NCI-H187 treated with DMSO at 0.1 percent for 48 hours (cell line): Measurements from ENCODE around the gene CD79A.

Experiments used
- DNase-seq: peaks from one replicate; lab custom pipeline; 2025; lab: John Stamatoyannopoulos, UW

Gene CD79A

DNA sequence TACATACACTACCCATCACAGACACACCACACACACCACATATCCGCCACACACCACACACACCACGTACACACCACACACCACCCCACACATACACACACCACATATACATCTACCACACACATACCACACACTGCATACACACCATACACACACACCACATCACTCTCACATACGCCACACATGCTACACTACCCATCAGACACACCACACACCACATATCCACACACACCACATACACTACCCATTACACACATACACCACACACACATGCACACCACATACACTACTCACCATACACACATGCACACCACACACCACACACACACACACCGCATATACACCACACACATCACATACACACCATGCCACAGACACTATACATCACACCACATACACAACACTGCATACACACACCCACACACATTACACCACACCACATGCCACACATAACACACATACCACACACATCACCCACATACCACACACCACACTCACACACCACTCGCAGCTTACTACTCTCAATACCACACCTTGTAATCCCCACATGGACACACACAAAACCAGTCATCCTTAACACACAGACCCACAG is 41.7 kb downstream of the CD79A start:
- DNase-seq: no peak

DNA sequence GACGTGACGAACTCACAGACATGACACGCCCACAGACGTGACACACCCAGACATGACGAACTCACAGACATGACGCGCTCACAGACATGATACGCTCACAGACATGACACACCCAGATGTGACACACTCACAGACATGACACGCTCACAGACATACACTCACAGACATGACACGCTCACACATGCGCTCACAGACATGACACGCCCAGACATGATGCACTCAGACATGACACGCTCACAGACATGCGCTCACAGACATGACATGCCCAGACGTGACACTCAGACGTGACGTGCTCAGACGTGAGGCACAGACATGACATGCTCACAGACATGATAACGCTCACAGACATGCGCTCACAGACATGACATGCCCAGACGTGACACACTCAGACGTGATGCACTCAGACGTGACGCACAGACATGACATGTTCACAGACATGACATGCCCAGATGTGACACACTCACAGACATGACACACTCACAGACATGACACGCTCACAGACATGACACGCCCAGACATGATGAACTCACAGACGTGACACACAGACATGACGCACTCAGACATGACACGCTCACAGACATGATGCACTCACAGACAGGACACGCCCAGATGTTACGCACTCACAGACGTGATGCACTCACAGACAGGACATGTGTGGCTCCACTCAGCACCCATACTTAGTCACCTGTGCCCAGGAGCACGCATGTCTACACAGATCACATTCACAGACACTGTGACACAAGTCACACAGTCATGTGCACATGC is 43.1 kb downstream of the CD79A start:
- no peak for DNase-seq

DNA sequence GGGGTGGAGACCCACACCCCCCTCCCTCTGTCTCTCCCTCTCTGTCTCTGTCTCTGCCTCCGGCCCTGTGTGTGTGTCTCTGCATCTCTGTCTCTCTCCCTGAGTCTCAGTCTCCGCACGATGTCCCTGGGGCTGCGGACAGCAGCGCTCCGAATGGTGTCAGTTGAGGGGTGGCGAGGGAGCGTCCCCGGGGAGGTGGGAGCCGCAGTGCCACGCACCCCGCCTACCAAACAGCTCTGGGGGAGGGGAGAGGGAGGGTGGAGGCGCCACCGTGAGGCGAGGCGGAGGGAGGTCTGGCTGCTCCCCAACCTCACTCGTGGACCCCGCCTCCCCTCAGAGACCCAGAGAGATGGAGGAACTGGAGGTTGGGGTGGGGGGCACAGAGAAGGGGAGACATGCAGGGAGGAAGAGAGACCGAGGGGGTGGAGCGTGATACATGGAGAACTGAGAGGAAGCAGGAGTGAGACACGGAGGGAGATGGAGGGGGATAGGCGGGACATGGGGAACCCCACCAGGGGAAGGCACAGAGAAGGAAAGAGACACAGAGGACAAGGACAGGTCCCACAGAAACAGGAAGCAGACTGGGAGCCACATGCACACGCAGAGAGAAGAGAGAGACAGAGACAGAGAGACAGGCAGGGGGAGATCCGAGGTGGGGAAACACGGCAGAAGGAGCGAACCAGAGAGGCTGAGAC is 44.0 kb downstream of the CD79A start:
- DNase-seq: no peak

DNA sequence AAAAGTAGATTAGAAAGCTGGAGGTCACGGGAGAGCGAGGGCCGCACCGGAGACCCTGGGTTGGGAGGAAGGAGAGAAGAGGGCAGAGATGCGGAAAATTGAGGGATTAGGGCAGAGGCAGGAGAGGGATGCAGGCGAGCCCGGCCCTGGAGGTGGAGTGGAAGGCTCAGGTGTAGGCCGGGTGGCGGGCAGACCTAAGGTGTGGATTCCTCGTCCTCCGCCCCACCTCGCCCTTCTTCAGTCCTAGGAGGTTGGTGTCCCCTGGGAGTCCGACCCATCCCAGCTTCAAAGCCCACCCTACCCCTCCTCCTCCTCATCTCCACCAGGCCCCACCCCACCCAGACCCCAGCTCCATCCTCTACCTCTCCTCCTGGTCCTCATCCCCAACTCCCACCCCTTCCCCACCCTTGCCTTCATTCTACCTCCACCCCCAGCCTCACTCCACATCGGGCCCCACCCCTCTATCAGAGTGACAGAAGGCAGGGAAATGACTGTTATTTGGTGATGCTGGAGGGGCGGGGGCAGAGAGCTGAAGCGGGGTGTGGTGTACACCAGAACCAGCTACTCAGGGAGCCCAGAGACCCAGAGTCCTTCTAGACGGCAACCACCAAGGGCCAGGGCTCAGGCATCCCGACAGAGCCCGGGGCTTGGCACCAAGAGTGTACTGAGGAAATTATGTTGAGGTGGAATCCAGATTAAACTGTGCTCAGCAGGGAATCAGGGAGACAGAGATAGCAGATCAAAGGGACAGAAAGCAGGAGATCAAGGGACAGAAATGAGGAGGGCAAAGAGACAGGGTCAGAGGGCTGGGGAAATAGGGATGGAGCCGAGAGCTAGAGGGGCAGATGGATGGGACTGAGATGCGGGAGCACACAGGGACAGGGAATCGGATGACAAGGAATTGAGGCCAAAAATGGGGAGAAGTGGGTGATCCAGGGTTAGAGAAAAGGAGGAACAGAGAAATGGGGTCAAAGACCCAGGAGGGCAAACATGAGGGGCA is 44.8 kb downstream of the CD79A start:
- no peak for DNase-seq

DNA sequence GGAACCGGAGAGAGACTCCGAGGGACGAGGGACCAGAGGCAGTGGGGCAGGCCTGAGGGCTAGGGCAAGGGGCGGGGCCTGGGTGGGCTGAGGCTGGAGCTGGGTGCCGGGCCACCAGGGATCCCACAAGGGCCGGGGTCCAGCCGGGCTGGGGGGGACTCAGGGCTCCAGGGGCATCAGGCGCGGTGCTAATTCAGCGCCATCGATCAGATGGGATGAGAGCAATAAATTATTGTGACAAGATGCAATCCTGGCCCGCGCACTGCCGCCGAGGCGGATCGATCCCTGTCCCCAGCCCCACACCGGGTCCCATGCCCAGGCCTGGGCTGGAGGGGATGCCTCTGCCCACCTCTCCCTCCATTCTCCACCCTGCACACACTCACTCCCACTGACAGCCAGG is 45.5 kb downstream of the CD79A start:
- DNase-seq: no peak

DNA sequence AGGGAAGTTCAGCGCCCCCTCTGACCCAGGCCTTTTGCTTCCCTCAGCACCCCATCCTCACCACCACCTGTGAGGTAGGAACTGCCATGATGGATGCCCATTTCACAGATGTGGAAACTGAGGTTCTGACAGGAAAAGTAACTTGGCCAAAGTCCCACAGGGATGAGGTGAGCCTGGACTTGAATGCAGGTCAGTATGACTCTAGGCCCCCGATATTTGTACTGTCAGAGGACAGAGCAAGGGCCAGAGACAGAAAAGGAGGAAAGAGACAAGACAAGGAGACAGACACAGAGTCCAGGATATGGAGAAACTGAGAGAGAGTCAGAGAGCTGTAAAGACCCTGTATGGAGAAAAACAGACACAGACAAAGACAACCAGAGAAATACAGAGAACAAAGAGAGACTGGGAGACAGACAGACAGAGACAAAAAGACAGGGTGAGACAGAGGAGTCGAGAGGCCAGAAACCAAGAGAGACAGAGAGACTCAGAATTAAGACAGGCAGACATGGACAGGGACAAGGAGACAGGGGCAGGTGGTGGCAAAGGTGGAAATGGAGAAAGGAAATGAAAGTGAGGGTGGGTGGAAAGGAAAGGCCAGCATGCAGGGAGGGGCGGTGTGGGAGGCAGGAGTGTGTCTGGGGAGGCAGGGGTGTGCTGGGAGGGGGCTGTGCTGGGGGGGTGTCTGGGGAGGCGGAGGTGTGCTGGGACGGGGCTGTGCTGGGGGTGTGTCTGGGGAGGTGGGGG is 46.1 kb downstream of the CD79A start:
- DNase-seq: no peak

DNA sequence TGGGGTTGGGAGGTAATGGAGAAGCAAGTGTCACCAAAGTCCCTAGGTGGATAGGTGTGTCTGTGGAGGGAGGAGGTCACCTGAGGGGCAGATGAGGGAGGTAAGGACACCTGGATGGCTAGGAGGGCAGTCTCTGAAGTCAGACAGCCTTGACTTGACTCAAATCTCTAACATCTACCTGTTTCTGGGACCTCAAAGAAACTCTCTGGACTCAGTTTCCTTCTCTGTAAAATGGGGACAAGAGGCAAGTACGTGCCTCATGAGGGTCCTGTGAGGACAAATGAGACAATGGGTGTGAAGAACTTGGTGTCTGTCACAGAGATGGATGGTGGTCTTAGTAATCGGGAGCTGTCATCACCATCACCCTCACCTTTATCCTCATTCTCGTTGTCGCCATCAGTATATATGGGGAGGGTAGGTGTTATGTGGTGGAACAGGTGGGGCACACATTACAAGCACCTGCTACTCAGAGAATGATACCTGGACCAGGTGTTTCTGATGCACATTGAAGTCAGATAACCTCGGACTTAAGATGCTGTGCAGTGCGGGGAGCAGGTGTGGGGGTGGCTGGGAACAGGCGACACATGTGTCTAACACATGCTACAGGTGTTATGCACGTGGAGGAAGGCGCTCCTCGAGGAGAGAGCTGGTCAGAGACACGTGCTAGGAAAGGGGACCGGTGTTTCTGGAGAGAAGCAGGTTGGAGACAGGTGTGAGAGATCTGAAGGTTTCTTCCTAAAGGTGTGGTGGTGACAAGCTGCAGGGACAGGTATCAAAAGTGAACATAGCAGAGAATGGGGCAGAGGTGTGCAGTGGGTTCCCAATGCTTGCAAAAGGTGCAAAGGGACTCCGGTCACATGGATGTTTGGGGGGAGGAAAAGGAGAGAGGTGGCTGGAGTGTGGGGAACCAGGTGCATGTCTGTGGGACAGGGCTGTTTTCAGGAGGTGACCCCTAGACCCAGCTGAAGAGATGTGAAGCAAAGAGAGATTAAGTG is 47.4 kb downstream of the CD79A start:
- DNase-seq: no peak

DNA sequence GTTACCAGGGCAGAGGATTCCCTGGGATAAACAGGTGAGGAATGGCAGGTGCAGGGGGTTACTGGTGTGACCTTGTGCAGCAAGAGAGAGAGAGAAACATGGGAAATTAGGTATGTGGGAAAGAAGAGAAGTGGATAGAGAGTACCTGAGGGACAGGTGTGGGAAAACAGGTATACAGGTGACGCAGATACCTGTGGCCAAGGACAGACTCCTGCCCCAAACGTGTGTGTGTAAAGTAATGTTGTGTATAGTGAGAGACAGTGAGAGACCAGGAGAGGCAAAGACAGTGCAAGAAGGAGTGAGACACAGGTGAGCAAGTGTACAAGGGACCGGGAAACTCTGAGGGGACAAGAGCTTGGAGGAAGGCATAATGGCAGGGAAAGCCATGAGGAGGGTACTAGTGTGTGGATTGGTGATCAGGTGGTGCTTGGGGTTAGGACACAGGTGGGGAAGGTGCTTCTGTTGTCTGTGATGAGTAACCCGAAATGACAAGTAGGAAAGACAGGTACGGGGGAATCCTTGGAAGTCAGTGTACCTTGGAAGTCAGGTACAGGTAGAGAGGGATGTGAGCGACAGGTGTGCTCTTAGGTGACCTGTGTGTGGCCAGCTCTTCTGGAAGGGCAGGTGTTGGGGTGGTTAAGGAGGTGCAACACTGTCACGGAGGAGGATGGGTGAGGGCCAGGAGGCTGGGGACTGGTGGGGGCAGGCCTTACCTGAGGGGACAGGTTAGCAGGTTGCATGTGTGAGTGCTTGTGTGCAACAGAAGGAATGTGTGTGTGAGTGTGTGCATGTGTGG is 48.3 kb downstream of the CD79A start:
- no peak for DNase-seq

DNA sequence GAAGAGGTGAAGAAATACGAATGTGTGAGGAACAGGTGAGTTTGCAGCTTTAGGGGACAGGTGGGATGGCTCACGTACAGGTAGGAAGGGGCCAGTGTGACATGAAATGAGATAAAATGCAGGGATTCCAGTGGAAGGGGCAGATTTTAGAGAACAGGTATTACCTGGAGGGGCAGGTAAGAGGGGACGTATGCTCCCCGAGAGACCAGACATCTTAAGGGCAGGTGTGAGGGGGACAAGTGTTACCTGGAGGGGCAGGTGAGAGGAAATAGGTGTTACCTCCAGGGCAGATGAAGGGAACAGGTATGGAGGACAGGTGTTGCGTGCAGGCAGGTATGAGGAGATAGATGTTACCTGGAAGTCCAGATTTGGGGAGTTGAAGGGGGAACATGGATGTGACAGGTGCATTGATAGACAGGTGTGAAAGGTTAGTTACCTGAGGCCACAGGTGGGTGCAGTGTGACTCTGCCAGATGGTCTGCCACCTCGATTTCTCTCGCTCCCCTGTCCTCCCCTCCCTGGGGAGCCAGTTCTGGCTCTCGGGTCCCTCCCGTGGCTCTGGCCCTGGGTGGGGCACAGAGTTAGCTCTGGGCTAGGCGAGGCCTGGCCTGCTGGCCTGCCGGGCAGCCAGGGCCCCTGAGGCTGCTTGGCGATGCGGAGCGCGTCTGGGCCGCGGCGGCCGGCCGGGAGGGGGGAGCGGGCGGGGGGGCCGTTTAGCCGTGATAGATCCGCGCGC is 49.1 kb downstream of the CD79A start:
- DNase-seq: no peak

DNA sequence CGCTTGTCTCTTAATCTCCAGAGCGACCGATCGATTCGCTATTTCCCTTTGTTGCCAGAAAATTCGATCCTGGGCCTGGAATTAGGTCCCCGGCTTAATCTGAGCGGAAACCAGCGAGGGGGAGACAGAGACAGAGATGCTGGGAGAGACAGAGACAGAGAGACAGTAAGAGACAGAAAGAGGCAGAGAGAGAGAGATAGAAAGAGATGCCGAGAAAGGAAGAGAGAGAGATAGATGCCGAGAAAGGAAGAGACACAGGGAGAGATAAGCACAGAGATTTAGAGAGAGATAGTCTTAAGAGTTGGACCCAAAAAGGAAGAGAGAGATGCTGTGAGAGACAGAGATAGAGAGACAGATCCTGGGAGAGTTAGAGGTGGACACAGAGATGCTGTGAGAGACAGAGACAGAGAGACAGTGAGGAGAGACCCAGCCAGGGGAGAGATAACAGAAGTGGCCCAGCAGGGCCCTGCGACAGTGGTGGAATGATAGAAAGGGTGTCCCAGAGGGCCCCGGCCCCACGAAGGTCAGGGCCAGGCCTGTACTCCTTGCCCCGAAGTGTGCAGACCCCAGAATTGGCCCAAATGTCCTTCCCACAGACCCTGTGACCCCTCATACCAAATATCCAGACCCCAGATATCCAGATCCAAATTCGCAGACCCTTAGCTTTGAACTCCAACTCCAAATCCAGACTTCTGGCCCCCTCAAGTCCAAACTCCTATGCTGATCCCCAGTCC is 49.9 kb downstream of the CD79A start:
- no peak for DNase-seq

DNA sequence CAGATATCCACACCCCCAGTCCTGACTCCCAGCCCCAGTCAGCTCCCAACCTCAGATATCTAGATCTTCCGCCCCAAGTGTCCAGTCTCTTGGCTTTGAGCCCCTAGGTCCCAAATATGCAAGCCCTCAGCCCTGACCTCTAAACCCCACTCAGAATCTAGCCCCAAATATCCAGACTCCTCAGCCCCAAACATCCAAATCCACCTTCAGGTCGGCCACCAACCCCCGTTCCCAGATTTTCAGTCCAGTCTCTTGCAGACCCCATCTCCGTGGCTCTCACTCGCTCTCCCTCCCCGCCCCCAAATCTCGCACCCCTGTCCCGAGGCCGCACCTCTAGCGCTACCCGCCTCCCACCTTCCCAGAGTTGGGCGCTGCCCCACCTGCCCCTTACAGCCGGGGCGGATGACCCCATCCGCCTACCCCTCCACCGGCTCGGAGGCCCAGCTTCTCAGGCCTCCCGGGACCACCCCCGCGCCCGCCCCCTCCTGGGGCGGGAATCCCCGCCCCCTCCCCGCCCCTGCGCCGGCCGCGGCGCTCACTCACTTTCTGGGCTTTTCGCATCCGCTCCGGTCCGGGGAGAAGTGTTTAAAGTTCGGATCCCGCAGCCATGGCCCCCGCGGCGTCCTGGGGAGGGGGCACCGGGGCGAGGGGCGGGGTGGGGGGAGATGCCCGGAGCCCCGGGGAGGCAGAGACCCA is 50.6 kb downstream of the CD79A start:
- DNase-seq: no peak

DNA sequence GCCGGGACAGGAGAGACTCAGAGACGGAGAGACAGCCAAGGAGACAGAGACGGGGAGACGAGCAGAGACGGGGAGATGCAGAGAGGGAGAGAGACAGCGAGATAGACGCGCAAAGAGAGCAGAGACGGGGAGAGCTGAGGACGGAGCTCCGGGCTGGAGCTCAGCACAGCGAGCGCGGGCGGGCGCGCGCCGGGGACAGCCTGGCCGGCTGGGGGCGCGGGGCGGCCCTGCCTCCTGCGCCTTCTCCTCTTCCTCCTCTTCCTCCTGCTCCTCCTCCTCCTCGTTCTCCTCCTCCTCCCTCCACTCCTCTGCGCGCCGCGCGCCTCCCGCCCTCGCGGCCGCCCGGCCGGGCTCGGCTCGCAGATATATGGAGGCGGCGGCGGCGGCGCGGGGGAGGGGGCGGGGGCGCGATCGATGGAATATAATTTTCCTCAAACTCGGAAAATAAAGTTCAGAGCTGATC is 51.2 kb downstream of the CD79A start, which contains the start of gene ERFL:
Gene ERFL (minus strand): TSS at position 229 of the 463 bp plus-strand sequence. CDS start 15,530 bp downstream, outside the sequence.
- DNase-seq: no peak

DNA sequence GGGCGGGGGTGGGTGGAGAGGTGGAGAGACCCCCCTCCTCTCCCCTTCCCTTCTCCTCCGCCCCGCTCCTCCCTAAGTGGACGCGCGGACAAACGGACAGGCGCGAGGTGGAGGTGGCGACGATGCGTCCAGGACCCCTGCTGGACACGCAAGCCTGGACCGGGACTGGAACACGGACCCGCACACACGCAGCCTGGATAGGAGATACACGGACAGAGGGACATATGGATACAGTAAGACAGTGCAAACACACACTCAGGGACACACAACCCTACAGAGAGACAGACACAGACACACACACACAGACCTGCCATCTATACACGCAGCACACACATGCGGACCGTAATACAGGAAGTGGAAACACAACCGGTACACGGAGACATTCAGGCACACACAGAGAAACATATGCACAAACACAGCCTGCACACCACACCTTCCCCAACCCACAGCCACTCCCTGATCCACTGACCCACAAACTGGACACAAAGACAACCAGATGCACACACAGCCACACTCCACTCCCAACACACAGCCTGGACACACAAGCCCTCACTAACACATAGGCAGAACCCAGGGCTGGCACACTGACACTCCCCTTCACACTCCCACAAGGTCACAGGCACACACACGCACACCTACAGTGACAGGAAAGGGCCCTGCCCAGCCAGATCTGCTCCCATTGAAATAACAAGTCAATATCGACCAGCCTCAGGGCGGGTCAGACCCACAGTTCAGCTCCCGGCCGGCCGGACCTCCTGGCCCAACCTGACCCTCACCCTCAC is 51.9 kb downstream of the CD79A start:
- DNase-seq: no peak

DNA sequence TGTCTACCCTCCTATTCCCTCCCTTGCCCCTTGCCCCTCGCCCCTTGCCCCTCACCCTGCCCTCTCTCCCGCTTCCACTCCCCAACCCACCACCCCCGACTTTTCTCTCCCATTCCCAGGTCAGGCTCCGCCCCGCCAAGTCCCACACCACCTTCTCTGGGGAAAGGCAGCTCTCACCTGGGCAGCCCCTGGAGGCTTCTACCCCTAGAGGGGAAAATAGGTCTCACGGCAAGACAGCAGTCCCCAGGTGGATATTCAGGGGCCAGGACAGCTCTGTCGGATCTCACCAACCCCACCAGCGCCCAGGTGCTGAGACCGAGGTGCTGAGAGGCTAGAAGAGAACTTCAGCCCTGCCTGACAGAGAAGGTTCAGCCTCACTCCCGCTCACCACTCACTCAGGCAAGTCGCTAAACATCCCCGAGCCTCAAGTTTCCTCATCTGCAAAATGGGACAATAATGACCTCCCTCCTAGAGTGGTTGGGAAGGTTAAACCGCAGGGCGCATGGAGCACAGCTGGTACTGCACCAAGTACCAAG is 52.5 kb downstream of the CD79A start:
- no peak for DNase-seq

DNA sequence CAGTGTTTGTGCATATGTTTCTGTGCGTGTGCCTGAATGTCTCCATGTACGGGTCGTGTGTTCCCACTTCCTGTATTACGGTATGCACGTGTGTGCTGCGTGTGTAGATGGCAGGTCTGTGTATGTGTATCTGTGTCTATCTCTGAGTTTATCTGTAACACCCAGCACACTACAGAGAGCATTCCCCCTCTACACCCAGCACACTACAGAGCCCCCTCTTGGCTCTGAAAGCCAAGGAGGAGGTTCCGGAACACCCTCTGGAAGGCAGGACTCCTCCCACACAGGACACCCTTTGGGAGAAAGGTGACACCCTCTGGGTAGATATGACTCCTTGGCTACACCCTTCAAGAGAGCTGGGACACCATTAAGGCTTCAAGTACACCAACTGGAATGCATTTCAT is 53.2 kb downstream of the CD79A start:
- no peak for DNase-seq
